HG03520 (cell line): ENCODE results near the gene SLC38A9.
A peak's percentile ranks its signal among the peaks of the same experiment; 100 is the strongest.
"Not testable (repeated sequence)": the region's sequence is repeated elsewhere in the genome, so short reads cannot be mapped to it uniquely, and the experiment has no call there.

Experiments used
- ATAC-seq: cut with Tn5 transposase; IDR thresholded peaks from one replicate; pipeline ENCODE4 v1.9.1; 2021; ENCODE audit warnings: mild to moderate bottlenecking, moderate library complexity; ENCODE audit not compliant: unreplicated experiment

SLC38A9 gene

DNA sequence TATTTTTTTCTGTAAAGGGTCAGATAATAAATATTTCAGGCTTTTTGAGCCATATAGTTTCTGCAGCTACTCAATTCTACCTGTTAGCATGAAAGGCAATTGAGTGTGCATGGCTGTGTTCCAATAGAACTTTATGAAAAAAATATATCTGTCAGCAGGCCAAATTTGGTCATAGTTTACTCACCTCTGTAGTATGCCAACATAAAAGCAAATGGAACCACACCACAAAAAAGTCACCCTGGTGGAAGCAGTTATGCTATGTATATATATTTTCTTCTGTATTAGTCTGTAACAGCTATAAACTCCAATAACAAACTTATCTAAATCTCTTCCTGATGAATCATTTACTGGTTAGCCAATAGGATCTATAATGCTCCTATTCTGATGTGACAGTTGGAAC, 3.4 kb downstream of the SLC38A9 start:
- no peak for ATAC-seq

DNA sequence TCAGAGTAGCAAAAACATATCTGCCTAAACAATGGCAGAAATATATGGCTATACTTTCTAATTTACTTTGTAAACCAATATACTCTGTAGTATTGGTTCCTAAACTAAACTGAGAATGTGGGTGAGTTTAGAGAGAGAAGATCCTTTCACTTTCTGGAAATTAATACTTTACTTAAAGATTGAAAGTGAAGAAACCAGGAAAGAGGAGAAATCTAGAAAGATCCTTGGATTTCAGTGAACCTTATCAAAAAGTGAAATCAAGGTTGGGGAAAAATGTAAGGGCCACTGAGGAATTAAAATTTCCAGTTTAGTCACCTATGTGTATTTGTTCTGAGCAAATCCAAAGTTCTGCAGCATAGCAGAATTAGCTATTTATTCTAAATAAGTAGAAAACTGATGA, 5.9 kb downstream of the SLC38A9 start:
- ATAC-seq: no peak

DNA sequence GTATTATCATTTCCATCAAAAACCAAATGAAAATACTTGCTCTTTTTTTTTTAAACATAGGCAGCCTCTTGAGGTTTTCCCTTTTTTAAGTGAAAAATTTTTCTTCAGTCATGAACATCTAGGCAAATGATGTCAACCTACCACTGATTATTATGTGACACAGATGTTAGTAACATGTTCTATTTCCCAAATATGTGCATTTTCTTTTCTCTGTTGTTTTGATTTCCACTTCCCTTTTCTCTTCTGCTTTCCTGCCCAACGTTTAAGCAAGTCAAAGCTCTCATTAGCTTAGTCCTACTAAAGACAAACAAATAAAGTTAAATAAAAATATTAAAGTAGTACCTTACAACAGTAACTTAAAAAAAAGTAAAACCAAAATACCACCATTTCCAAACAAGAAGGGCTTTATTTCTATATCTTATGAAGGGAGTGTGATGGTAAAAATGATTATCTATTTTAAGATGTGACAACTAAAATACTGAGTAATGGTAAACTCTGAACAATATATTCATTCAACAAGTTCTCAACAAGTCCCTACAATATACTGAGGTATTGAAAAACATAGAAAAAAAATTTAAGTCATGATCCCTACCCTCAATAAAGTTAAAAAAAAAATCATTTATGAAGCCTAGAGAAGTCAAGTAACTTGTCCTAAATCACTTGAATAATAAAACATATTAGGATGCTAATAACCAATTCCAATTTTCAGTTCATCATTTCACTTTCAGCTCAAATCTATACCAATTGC, 9.4 kb downstream of the SLC38A9 start:
- no peak for ATAC-seq

DNA sequence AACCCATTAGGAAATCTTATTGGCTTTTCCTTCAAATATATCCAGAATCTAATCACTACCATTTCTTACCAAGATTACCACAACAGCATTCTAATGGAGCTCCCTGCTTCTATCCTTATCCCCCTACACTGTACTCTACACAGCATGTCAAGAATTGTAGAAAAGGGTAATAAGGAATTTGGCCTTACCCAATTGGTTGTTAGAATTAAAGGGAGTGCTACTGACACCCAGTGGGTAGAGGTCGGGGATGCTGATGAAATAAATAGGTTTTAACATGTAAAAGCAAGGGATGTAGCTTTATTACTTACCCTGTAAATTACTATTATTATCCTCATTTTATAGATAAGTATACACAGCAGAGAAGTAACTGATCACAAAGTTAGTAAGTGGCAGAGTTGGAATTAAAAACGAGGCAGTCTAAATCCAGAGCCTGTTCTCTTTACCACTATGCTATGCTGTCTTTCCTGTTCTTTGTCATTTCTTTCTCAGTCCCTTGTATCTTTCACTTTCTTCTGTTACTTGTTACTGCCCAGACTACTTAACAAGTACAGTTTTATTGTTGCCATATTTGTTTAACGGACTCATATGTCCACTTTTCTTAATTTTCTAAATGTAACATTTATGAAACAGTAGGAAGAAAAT, 10.5 kb downstream of the SLC38A9 start:
- no peak for ATAC-seq

DNA sequence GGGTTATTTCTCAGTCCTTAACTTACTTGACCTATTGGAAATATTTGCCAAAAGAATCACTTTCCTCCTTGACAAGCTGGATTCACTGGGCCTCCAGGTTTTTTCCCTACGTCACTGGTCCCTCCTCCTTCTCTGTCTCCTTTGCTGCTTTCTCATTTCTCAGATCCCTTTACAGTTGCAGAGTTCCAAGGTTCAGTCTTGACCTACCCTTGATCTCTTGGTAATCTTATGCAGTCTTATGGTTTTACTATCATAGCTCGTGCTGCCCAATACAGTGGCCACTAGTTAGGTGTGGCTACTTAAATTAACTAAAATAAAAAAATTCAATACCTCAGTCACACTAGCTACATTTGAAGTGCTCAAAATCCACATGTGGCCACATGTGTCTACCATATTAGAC, 11.4 kb downstream of the SLC38A9 start:
- ATAC-seq: no peak

DNA sequence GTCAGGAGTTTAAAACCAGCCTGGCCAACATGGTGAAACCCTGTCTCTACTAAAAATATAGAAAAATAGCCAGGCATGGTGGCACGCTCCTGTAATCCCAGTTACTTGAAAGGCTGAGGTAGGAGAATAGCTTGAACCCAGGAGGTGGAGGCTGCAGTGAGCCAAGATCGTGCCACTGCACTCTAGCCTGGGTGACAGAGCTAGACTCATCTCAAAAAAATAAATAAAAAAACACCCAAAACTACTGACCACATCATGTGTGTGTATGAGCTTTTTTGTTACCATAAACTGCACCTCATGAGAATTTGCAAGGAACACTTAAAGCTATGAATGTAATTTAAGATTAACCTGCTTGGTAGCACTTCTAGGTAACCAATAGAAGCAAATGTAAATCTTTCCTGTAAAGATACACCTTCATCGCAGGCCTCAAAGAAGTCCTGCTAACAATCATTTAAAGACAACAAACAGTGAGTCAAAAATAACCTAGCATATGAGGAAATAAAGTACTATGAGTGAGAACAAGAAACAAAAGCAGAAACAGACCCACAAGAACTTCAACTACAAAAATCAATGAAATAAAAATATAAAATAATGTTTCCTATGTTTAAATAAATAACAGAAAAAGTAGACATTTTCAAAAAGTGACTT, 13.0 kb downstream of the SLC38A9 start:
- peak; percentile 64 for ATAC-seq

DNA sequence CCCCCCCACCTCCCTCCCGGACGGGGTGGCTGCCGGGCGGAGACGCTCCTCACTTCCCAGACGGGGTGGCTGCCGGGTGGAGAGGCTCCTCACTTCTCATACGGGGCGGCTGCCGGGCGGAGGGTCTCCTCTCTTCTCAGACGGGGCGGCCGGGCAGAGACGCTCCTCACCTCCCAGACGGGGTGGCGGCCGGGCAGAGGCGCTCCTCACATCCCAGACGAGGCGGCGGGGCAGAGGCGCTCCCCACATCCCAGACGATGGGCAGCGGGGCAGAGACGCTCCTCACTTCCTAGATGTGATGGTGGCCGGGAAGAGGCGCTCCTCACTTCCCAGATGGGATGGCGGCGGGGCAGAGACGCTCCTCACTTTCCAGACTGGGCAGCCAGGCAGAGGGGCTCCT, 15.4 kb downstream of the SLC38A9 start:
- not testable (repeated sequence) for ATAC-seq

DNA sequence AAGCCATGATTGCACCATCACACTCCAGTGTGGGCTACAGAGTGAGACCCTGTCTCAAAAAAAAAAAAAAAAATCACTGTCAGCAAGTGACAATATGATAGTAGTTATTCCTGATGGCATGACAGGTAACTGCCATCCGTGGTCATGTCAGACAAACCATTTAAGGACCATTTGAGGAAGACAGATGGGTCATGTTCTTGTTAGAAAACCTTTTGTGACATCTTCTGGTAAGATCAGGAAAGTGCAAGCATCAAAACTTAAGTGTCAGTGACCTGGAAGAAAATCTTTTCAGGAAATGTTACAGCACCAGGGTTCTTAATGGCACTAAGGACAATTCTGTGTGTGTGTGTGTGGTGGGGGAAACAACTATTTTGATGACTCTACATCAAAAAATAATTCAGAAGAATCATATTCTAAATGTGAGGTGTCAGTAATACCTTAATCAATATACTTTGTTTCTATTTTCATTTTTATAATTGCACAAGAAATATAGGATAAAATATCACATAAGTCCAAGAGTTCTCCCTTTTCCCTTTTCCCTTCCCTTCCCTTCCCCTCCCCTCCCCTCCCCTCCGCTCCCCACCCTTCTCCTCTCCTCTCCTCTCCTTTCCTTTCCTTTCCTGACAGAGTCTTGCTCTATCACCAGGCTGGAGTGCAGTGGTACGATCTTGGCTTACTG, 17.8 kb downstream of the SLC38A9 start:
- no peak for ATAC-seq

DNA sequence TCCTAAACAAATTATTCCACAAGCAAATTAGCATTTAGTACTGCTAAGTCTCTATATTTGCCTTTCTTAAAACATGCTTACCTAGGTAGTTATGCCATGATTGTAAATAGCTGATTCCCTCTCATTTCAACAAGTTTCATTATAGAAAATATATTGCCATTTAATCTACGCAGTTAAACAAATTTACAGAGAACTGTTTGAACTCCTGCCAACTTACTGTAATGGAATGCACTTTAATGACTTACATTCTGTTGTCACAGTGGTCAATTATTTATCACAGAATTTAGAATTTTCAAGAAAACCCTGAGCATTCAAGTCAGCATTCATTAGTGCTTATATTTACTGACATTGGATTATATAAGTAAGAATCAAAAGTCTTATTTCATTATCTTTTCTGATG, 19.6 kb downstream of the SLC38A9 start:
- ATAC-seq: no peak

DNA sequence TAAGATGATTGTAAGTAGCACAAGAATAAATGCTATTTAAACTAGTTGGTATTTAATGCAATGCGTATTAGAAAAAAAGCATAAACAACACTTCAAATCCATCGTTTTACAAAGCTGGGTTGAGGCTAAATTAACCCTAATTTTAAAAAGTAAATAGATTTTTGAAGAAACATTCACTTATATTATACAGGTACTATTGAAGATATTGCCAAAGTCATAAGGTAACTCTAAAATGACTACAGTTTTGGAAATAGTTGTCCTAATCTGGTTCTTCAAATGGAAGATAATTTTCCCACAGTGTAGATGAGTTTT, 20.1 kb downstream of the SLC38A9 start:
- ATAC-seq: no peak

DNA sequence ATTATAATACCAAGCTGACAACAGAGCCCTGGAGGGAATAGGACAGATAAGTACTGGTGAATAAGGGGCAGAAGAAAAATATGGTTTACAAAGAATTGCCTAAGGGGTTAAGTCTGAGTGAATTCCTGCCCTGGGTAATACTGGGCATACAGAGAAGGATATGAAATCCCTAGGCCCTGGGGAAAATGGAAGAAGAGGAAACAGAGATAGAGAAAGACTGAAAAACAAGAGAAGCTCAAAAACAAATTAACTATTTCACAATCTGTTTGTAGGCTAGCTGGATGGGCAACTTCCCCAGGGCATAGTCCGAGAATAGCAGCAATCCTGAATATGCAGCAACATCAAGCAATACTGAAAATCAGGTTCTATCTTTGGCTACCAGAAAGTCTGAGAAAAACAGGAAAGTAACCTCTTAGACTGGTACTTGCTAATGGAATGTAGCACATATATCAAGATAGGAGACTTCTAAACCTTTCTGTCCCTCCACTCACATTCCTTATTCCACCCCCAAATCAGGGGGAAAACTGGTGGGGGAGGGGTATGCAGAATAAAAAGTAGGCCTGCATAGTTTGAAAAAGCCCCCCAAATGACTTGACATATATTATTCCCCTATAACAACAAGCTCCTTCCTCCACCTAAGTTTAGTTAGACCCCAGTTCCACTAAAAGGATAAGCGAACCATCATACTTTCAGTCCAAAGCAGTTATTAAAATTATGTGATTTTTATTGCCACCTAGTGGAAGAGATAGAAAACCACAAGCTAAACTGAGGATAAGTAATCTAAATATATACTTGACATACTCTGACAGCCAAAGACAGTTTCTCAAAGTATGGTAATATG, 20.6 kb downstream of the SLC38A9 start:
- no peak for ATAC-seq

DNA sequence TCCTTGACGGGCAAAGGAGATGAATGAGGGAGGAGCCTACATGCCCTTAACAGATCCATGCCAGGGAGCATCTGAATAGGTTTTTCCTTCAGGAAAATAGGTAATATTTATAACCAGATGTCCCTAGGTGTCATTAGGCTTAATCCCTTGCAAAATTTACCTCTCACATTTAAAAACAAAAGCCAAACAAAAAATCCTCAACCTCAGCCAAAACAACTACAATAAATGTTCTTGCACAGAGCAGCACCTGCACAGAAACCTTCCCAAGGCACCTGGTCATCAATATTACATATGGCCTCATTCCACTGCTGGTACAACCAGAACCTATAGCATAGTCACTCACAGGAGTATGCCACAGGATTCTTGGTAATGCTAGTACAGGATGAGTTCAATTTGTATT, 30.1 kb downstream of the SLC38A9 start:
- no peak for ATAC-seq

DNA sequence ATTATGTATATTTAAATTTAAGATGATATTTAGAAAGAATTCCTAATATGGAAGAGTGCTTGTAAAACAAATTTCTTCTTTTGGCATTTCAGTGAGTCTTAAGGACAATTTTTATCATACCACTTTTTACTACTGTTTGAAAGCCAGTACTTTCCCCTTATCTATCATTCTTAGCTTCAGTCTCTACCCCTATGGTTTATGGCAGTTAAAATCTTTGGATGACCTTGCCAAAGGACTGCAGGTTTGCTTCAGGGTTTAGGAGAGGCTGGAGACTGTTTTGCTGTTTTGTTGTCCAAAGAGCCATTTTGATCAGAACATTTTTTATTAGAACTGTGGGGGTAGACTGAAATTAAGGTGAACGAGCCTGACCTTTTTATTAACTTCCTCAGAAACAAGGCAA, 30.8 kb downstream of the SLC38A9 start:
- no peak for ATAC-seq

DNA sequence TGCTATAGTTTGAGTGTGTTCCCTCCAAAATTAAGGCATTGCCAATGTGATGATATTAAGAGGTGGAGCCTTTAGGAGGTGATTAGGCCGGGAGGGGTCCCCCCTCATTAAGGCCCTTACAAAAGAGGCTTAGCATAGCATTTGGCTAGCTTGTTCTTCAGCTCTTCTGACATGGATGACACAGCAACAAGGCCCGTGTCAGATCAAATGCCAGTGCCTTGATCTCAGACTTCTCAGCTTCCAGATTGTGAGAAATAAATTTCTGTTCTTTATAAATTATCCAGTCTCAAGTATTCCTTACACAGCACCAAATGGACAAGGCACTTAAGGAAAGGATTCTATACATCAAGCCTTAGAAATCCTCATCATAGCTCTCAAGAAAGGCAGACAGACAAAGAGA, 31.8 kb downstream of the SLC38A9 start:
- no peak for ATAC-seq

DNA sequence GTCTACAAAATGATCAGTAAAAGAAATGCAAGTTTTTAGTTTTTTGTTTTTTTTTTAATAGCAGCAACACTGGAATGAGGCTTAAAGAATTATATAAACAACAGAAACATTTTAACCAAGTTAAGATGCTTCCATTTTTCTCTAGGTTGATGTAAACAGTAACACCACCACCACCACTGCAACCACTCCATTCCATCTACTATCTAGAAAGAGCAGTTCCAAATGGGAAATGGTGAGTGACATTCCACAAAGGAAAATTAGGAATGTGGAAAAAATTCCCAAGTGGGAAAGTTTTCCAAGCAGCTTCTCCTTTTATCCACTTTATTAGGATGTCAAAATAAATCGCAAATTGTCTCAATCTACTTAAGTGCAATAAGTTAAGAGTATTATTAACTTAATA, 32.6 kb downstream of the SLC38A9 start:
- ATAC-seq: no peak

DNA sequence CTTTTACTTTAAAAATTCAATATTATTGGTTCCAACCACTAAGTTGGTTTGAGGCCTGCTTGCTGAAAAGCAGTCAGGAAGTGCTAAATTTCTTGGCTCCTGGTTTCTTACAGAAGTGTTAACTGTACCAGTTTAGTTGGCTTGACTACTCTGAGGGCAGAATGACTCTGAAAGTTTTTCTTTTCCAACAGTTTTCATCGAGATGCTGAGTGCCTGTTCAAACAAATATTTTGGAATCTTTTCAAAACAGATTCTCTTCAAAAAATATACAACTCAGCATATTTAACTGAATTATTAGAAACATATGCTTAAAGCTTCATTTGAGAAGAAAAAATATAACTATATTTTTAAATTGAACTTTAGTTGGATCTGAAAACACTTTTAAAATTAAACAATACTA, 37.0 kb downstream of the SLC38A9 start:
- ATAC-seq: no peak

DNA sequence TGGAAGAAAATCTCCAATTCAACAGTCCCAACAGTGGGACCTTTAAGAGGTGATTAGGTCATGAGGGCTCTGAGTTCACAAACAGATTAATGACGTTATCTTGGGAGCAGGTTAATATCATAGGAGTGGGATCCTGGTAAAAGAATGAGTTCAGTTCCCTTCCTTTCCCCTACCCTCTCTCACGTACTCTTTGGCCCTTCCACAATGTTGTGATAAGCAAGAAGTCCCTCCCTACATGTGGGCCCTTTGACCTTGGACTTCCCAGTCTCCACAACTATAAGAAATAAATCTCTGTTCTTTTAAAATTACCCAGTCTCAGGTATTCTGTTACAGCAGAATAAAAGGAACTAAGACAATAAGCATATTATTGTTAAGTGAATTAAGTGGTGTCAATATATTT, 37.8 kb downstream of the SLC38A9 start:
- no peak for ATAC-seq

DNA sequence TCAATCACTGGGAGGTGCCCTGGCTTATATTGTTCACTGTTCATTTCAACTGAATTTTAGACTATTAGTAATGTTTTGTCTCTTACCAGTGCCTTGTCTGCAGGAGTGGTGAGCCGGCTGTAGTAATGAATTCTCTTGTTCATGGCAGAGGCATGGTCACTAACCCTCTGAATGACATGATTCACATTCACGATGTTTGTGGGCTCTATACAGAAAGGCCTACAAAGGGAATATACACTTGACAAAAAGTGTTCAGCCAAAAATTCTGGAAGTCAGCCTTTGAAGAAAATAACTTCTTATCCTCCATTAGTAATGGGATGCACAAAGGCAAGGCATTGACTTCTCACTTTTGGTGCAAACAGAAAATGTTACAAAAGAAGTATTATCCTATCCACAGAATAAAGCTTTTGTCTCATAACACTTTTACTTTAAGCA, 39.6 kb downstream of the SLC38A9 start:
- no peak for ATAC-seq

DNA sequence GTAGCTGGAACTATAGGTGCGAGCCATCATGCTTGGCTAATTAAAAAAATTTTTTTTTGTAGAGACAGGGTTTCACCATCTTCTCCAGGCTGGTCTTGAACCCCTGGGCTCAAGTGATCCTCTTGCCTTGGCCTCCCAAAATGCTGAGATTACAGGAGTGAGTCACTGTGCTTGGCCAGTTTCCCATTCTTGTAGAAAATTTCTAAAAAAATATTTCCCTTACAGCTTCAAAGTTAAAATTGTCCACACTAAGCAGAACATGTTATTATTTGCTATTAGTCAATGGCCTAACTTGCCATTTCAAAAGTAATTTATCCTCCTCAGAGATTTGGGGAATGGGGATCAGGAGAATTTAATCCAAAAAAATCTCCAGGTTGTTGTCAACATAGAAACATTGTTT, 40.1 kb downstream of the SLC38A9 start:
- ATAC-seq: no peak

DNA sequence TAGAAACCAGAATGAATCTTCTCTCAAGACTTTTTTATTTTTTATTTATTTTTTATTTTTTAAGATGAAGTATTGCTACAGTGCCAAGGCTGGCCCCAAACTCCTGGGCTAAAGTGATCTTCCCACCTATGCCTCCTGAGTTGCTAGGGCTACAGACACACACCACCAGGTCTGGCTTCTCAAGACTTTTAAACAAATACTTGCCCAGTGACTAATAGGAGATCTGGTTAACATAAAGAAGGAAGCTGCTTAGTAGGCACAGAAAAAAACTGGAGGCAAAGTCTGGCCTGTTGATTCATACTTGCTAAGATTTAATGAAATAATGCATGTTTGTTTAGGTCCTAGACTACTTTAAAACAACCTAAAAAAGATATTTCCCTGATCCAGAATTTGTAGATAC, 43.8 kb downstream of the SLC38A9 start:
- no peak for ATAC-seq

DNA sequence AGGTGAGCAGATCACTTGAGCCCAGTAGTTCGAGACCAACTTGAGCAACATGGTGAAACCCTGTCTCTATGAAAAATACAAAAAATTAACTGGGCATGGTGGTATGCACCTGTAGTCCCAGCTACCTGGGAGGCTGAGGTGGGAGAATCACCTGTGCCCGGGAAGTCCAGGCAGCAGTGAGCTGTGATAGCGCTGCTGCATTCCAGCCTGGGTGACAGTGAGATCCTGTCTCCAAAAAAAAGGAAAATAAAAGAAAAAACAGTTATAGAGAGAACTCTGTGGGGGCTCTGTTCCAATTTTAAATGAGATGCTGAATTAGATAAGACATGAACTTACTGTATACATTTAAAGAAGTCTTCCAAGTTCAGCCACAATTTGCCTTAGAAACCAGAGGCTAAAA, 44.2 kb downstream of the SLC38A9 start:
- ATAC-seq: no peak
